ENCODE results near the gene TMEM212.

GRCh38 chr3:171835613-171836012 lies 7.5 kb upstream of the TMEM212 start:
- no peak for TF ChIP-seq GATA2 (IDR thresholded peaks at IDR 0.05; ENCODE audit: low read depth, low read length)
- TF ChIP-seq GATA3 (IDR thresholded peaks at IDR 0.05; ENCODE audit: low read depth, low read length) = no peak

All from SH-SY5Y (cell line).